ENCODE results near the gene TEKT5. TPM values are rescaled to one million over a fixed set of nuclear protein-coding genes. Genes with fewer than 3 reads are reported as not detected.
"Not testable (repeated sequence)": the region's sequence is repeated elsewhere in the genome, so short reads cannot be mapped to it uniquely, and the experiment has no call there.

TEKT5 gene
- total RNA-seq, 1 experiment from 2014 or later: not detected

GRCh38 chr16:10652730-10653590, 41.8 kb downstream of the TEKT5 start:
- POLR2A ChIA-PET: no interaction called here
- peaks cover 9% of the 10 kb centered on the region for H3K4me1 Mint-ChIP-seq (ENCODE audit: insufficient read depth, unreplicated experiment)
- H3K27ac Mint-ChIP-seq (ENCODE audit: low read depth, unreplicated experiment): peak overlapping the region; percentile 36

GRCh38 chr16:10649098-10649497, 45.6 kb downstream of the TEKT5 start:
- BruUV-seq (replicated peaks); H3K4me1 Mint-ChIP-seq (ENCODE audit: insufficient read depth, unreplicated experiment); H3K36me3 Mint-ChIP-seq (ENCODE audit: insufficient read depth, unreplicated experiment); CTCF ChIA-PET; intact Hi-C loops (cut with micrococcal nuclease); H3K9me3 Mint-ChIP-seq (ENCODE audit: unreplicated experiment); H3K27me3 Mint-ChIP-seq (ENCODE audit: insufficient read depth, unreplicated experiment); H3K4me3 Mint-ChIP-seq (ENCODE audit: unreplicated experiment); H3K27ac Mint-ChIP-seq (ENCODE audit: low read depth, unreplicated experiment); DNase-seq (ENCODE audit: unreplicated experiment): not testable (repeated sequence)
- POLR2A ChIA-PET: interaction anchor here (0.6 kb wide), 1 partner anchor 12 kb away, joined by 3 read pairs; no protein-coding TSS in a partner anchor

More at GRCh38 chr16:10652730-10653590, 41.8 kb downstream of the TEKT5 start:
- Mint-ChIP-seq H3K36me3 (ENCODE audit: insufficient read depth, unreplicated experiment) (no peaks in the 10 kb centered on the region), H3K27me3 (ENCODE audit: insufficient read depth, unreplicated experiment) (no peaks in the 10 kb centered on the region), H3K4me3 (ENCODE audit: unreplicated experiment) (peak overlapping the region; percentile 26), H3K9me3 (ENCODE audit: unreplicated experiment) (no peaks in the 10 kb centered on the region)
- no TSS peak for BruUV-seq (replicated peaks)
- CTCF ChIA-PET: interaction anchor here (0.9 kb wide), 1 partner anchor 16 kb away, joined by 4 read pairs; no protein-coding TSS in a partner anchor
- no peak for TF ChIP-seq CTCF (IDR thresholded peaks at IDR 0.05; ENCODE audit: unreplicated experiment)
- intact Hi-C loops (cut with micrococcal nuclease): no loop called here
- peak; percentile 97 for DNase-seq (ENCODE audit: unreplicated experiment)

GRCh38 chr16:10647721-10648296, 46.9 kb downstream of the TEKT5 start:
- ChIA-PET POLR2A (interaction anchor here (0.6 kb wide), 1 partner anchor 22 kb away, joined by 3 read pairs; no protein-coding TSS in a partner anchor), CTCF (interaction anchor here (0.6 to 1.4 kb wide), 3 partner anchors 10 to 40 kb away, joined by 3 to 4 read pairs (median 4); no protein-coding TSS in a partner anchor)
- no peak overlapping the region for H3K4me3 Mint-ChIP-seq (ENCODE audit: unreplicated experiment)
- H3K27ac Mint-ChIP-seq (ENCODE audit: low read depth, unreplicated experiment): no peak overlapping the region
- DNase-seq (ENCODE audit: unreplicated experiment): no peak
- intact Hi-C loops (cut with micrococcal nuclease): no loop called here
- peaks cover 8% of the 10 kb centered on the region for H3K4me1 Mint-ChIP-seq (ENCODE audit: insufficient read depth, unreplicated experiment)
- H3K9me3 Mint-ChIP-seq (ENCODE audit: unreplicated experiment): no peaks in the 10 kb centered on the region
- H3K36me3 Mint-ChIP-seq (ENCODE audit: insufficient read depth, unreplicated experiment): no peaks in the 10 kb centered on the region
- BruUV-seq (replicated peaks): no TSS peak
- no peaks in the 10 kb centered on the region for H3K27me3 Mint-ChIP-seq (ENCODE audit: insufficient read depth, unreplicated experiment)
- no peak for TF ChIP-seq CTCF (IDR thresholded peaks at IDR 0.05; ENCODE audit: unreplicated experiment)

- DNase-seq (ENCODE audit: unreplicated experiment): no peak
- H3K4me1 Mint-ChIP-seq (ENCODE audit: insufficient read depth, unreplicated experiment): peaks cover 2% of the 10 kb centered on the region
- CTCF ChIA-PET: interaction anchor here (0.6 to 1.4 kb wide), 3 partner anchors 10 to 41 kb away, joined by 3 to 4 read pairs (median 4); no protein-coding TSS in a partner anchor
Observed at GRCh38 chr16:10647264-10647720, 47.4 kb downstream of the TEKT5 start.

More at GRCh38 chr16:10647264-10647720, 47.4 kb downstream of the TEKT5 start:
- POLR2A ChIA-PET: interaction anchor here (0.5 to 0.6 kb wide), 2 partner anchors 9 to 21 kb away, joined by 3 read pairs; no protein-coding TSS in a partner anchor
- TF ChIP-seq CTCF (IDR thresholded peaks at IDR 0.05; ENCODE audit: unreplicated experiment): no peak
- Mint-ChIP-seq H3K27ac (ENCODE audit: low read depth, unreplicated experiment) (no peak overlapping the region), H3K36me3 (ENCODE audit: insufficient read depth, unreplicated experiment) (no peaks in the 10 kb centered on the region), H3K27me3 (ENCODE audit: insufficient read depth, unreplicated experiment) (no peaks in the 10 kb centered on the region), H3K9me3 (ENCODE audit: unreplicated experiment) (no peaks in the 10 kb centered on the region), H3K4me3 (ENCODE audit: unreplicated experiment) (no peak overlapping the region)
- no TSS peak for BruUV-seq (replicated peaks)
- intact Hi-C loops (cut with micrococcal nuclease): no loop called here
